HG03045 (cell line): ENCODE data around the gene ERGIC2.

ENCODE experiments used
- ATAC-seq: cut with Tn5 transposase; IDR thresholded peaks from one replicate; pipeline ENCODE4 v1.9.1; 2021; ENCODE audit warnings: mild to moderate bottlenecking, moderate library complexity; ENCODE audit not compliant: unreplicated experiment

Gene ERGIC2

GRCh38 chr12:29376118-29376517 is 4.9 kb downstream of the ERGIC2 start:
- no peak for ATAC-seq

- ATAC-seq = no peak
Observed at GRCh38 chr12:29374913-29375312, 6.1 kb downstream of the ERGIC2 start.

GRCh38 chr12:29374012-29374411 is 7.0 kb downstream of the ERGIC2 start:
- no peak for ATAC-seq

- no peak for ATAC-seq
Observed at GRCh38 chr12:29365091-29365490, 15.9 kb downstream of the ERGIC2 start.

GRCh38 chr12:29354954-29355353 is 26.0 kb downstream of the ERGIC2 start:
- no peak for ATAC-seq

GRCh38 chr12:29350080-29350479 is 30.9 kb downstream of the ERGIC2 start:
- ATAC-seq = no peak

GRCh38 chr12:29346769-29347421 is 34.1 kb downstream of the ERGIC2 start:
- ATAC-seq = no peak

- no peak for ATAC-seq
Observed at GRCh38 chr12:29343022-29343799, 37.8 kb downstream of the ERGIC2 start.

GRCh38 chr12:29337325-29337724 is 43.6 kb downstream of the ERGIC2 start:
- no peak for ATAC-seq

- ATAC-seq = no peak
Observed at GRCh38 chr12:29334937-29335336, 46.0 kb downstream of the ERGIC2 start.

GRCh38 chr12:29333178-29333577 is 47.8 kb downstream of the ERGIC2 start:
- no peak for ATAC-seq

GRCh38 chr12:29329411-29329810 is 51.6 kb downstream of the ERGIC2 start:
- ATAC-seq = no peak

GRCh38 chr12:29322157-29322556 is 58.8 kb downstream of the ERGIC2 start:
- ATAC-seq = no peak

GRCh38 chr12:29320295-29321085 is 60.5 kb downstream of the ERGIC2 start:
- ATAC-seq = no peak

GRCh38 chr12:29317556-29318363 is 63.2 kb downstream of the ERGIC2 start:
- ATAC-seq = peak; percentile 97

- ATAC-seq = no peak
Observed at GRCh38 chr12:29316752-29317151, 64.2 kb downstream of the ERGIC2 start.

GRCh38 chr12:29314416-29314815 is 66.6 kb downstream of the ERGIC2 start:
- ATAC-seq = no peak

- ATAC-seq = no peak
Observed at GRCh38 chr12:29310899-29311298, 70.1 kb downstream of the ERGIC2 start.

- ATAC-seq = no peak
Observed at GRCh38 chr12:29309320-29309902, 71.6 kb downstream of the ERGIC2 start.

GRCh38 chr12:29306682-29307081 is 74.3 kb downstream of the ERGIC2 start:
- ATAC-seq = no peak
